Activated CD4-positive, alpha-beta memory T cell treated with anti-CD3 and anti-CD28 coated beads for 36 hours (primary cell): Measurements from ENCODE around the gene PARP3. TPM values are rescaled to one million over a fixed set of nuclear protein-coding genes. Genes with fewer than 3 reads are reported as not detected.

ENCODE experiments used
- CTCF ChIA-PET: fragments of 350-600 bp; sonication (Branson Sonifier 250); formaldehyde crosslinking; loops from one replicate; lab custom pipeline; 2021; ENCODE audit warnings: antibody characterized with exemption, inconsistent platforms; lab: Charles Lee
- POLR2A ChIA-PET: fragments of 350-600 bp; sonication (Branson Sonifier 250); formaldehyde crosslinking; loops from one replicate; lab custom pipeline; 2021; ENCODE audit warnings: antibody characterized with exemption; lab: Charles Lee
- DNase-seq: peaks from one replicate; pipeline ENCODE4 v3.0.0-alpha.2; 2020
- H3K27ac Mint-ChIP-seq: one replicate; pipeline ENCODE4 v1.8.0; 2021; ENCODE audit warnings: mixed read lengths
- H3K27me3 Mint-ChIP-seq: one replicate; pipeline ENCODE4 v1.8.0; 2021; ENCODE audit warnings: mixed read lengths
- H3K36me3 Mint-ChIP-seq: one replicate; pipeline ENCODE4 v1.8.0; 2021; ENCODE audit warnings: mixed read lengths
- H3K4me1 Mint-ChIP-seq: one replicate; pipeline ENCODE4 v1.8.0; 2021; ENCODE audit warnings: low read depth, mixed read lengths
- H3K4me3 Mint-ChIP-seq: one replicate; pipeline ENCODE4 v1.8.0; 2021; ENCODE audit warnings: mild to moderate bottlenecking, mixed read lengths
- H3K9me3 Mint-ChIP-seq: one replicate; pipeline ENCODE4 v1.8.0; 2021; ENCODE audit warnings: mixed read lengths
- intact Hi-C: fragments of 100-400 bp; cut with micrococcal nuclease; formaldehyde crosslinking; loops from one replicate; pipeline ENCODE4 v1.15.1; 2023
- total RNA-seq, 2 experiments: library from RNA; stranded (reverse); gene quantifications; one replicate each; pipeline ENCODE4 v1.2.3, GENCODE V29; 2021

Gene PARP3
- total RNA-seq, 2 experiments from 2014 or later: 12.1 to 13.4 TPM

DNA sequence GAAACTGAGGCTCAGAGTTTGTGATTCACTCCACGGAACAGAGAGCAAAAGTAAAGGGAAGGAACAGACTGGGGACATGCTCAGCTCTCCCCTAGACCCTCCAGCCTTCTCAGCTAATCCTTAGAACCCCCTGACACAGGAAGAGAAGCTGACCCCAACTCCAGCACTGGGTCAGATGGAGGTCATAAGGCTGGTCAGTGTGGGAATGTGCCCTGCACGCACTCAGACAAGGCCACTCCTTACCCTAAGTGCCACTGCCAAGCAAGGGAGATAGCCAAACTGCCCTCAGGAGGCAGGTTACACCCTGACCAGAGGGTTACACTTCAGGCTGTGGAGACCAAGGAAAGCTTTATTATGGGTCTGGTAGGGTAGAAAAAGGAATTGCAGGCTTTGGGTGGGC, 52.4 kb downstream of the PARP3 start:
- CTCF ChIA-PET: interaction anchor here (0.7 to 5.8 kb wide), 6 partner anchors 12 to 129 kb away, joined by 3 to 42 read pairs (median 8); partner anchors contain the start of genes ABHD14B, ACY1, DUSP7 and PARP3
- POLR2A ChIA-PET: interaction anchor here (1.2 to 2.5 kb wide), 6 partner anchors 8 to 160 kb away, joined by 3 to 45 read pairs (median 10); partner anchors contain the start of genes ACY1, PCBP4 and POC1A
- DNase-seq: no peak
- Mint-ChIP-seq H3K4me1 (peaks cover 34% of the 10 kb centered on the region), H3K36me3 (peaks cover 47% of the 10 kb centered on the region), H3K27me3 (no peaks in the 10 kb centered on the region), H3K9me3 (no peaks in the 10 kb centered on the region), H3K4me3 (peak overlapping the region; percentile 98), H3K27ac (peak overlapping the region; percentile 99)
- intact Hi-C loops: loop anchor here (2.0 kb wide), 1 partner anchor 20 kb away; the partner anchor contains the start of genes ABHD14A and ABHD14B

DNA sequence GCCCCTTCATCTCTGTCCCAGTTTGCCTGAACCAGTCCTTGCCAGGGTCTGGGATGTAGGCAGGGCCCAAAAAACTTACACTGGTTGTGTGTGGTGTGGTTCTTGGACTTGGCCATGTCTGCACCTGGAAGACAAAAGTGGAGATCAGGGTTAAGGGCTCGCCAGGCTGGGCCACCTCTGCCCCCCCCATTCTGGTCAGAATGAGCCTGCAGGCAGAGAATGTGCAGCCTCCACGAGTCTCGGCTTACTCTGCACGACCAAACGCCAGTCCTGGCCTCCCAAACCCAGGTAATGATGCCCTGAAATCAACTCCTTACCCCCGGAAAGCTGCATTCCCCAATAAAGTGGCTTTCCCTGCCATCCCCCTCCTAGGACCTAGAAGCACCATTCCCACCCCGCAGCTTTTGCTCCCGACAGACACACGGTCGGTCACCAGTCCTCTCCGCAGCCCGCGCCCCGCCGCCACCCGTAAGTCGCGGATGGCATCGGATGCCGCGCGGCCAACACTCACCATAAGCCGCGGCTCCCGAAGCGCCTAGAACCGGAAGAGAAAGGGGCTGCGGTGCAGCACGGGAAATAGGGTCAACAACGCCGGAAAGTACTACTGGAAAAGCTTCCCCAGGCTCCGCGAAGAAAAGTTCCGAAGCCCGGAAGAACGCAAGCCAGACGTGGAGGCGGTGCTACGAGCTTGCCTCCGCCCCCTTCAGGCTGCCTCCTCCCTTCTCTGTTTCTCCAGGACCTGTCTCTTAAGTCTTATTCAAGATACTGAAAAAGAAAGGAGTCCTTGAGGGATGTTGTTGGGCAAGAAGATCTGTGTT, 53.4 kb downstream of the PARP3 start, which contains the start of gene RPL29:
Gene RPL29, minus strand, starts transcription at position 550 of the 818 bp plus-strand sequence. Its CDS starts 434 bp downstream, at position 116.
- intact Hi-C loops: loop anchor here (1.0 to 5.0 kb wide), 5 partner anchors 12 to 603 kb away; partner anchors contain the start of genes ABHD14A, ABHD14B, ACY1 and PARP3
- Mint-ChIP-seq H3K36me3 (peaks cover 47% of the 10 kb centered on the region), H3K27ac (peak within 1 kb of the TSS; percentile 99)

DNA sequence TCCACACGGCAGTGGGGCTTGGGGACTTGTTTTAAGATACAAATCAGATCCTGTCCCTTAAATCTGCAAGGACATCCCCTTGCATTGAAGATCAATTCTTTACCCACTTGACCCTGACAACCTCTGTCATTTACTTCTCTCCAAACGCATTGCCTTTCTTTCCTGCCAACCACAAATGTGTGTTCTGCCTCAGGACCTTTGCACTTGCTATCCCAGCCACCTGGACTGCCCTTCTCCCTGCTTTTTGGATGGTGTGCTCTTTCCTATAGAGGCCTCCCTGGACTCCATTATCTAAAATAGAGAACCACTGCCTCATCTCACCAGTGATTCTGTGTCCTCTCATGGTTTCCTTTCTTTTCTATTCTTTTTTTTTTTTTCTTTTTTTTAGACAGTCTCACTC, 55.0 kb downstream of the PARP3 start:
- intact Hi-C loops: loop anchor here (5.0 kb wide), 1 partner anchor 605 kb away; the partner anchor contains the start of gene RBM15B
- Mint-ChIP-seq H3K36me3 (peaks cover 37% of the 10 kb centered on the region), H3K4me1 (peaks cover 28% of the 10 kb centered on the region), H3K4me3 (no peak overlapping the region), H3K9me3 (no peaks in the 10 kb centered on the region), H3K27ac (no peak overlapping the region), H3K27me3 (no peaks in the 10 kb centered on the region)
- no peak for DNase-seq
- POLR2A ChIA-PET: no interaction called here
- CTCF ChIA-PET: interaction anchor here (0.8 to 1.6 kb wide), 3 partner anchors 54 to 342 kb away, joined by 3 to 4 read pairs (median 4); no protein-coding TSS in a partner anchor

More for the DNA sequence above, 53.4 kb downstream of the PARP3 start, which contains the start of gene RPL29:
- H3K4me1 Mint-ChIP-seq: peaks cover 34% of the 10 kb centered on the region
- H3K9me3 Mint-ChIP-seq: no peaks in the 10 kb centered on the region
- no peaks in the 10 kb centered on the region for H3K27me3 Mint-ChIP-seq
- POLR2A ChIA-PET: interaction anchor here (0.6 to 2.5 kb wide), 16 partner anchors 9 to 485 kb away, joined by 3 to 45 read pairs (median 6); partner anchors contain the start of genes ABHD14B, ACY1, DUSP7 and PARP3
- CTCF ChIA-PET: interaction anchor here (0.6 to 5.8 kb wide), 7 partner anchors 13 to 159 kb away, joined by 3 to 42 read pairs (median 7); partner anchors contain the start of genes ABHD14B, ACY1, DUSP7 and PARP3
- peak within 1 kb of the TSS; percentile 98 for H3K4me3 Mint-ChIP-seq
- peak; percentile 96 for DNase-seq

DNA sequence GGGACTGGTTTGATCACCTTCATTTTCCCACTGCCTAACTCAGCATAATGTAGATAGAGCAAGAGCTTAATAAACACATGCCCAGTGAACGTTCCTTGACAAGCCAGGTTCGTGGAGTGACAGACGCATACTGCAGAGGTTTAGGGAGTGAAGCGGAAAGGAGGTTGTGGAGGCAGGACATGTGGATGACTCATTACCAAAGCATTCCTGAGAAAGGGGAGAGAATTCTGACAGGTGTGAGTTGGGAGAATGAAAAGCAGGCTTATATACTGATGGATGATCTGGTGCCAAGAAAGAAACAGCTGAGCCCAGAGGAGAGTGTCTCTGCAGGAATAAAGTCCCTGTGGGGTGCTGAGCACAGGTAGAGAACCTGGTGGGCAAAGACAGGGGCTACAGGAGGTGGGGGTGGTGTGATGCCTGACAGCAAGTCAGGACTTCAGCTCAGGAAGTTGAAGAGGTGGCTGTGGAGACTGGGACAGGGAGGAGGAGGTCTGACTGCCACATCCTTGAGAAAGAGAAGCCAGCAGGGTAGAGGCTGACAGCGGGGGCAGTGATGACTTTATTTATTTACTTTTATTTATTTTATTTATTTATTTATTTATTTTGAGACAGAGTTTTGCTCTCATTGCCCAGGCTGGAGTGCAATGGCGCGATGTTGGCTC, 55.9 kb downstream of the PARP3 start:
- no peaks in the 10 kb centered on the region for H3K27me3 Mint-ChIP-seq
- ChIA-PET CTCF (interaction anchor here (0.6 to 1.7 kb wide), 5 partner anchors 55 to 423 kb away, joined by 3 to 8 read pairs (median 4); no protein-coding TSS in a partner anchor), POLR2A (no interaction called here)
- H3K4me1 Mint-ChIP-seq: peaks cover 20% of the 10 kb centered on the region
- DNase-seq: no peak
- H3K4me3 Mint-ChIP-seq: no peak overlapping the region
- H3K36me3 Mint-ChIP-seq: peaks cover 28% of the 10 kb centered on the region
- intact Hi-C loops: loop anchor here (5.0 kb wide), 1 partner anchor 606 kb away; the partner anchor contains the start of gene RBM15B
- H3K9me3 Mint-ChIP-seq: no peaks in the 10 kb centered on the region
- no peak overlapping the region for H3K27ac Mint-ChIP-seq

Other genes with a start within 250 kb of the PARP3 start
- under 1 TPM; 0.22 to 0.29 TPM for gene GRM2, start 235.3 kb upstream of the PARP3 start, total RNA-seq
- not detected for gene IQCF6, start 163.1 kb upstream of the PARP3 start, total RNA-seq
- not detected for gene IQCF2, start 80.7 kb upstream of the PARP3 start, total RNA-seq
- not detected for gene IQCF5, start 66.8 kb upstream of the PARP3 start, total RNA-seq
- gene IQCF1, start 39.0 kb upstream of the PARP3 start, total RNA-seq: not detected
- 10 to 100 TPM; 32.3 to 35.4 TPM for gene RRP9, start 459 bp upstream of the PARP3 start, total RNA-seq
- not detected for gene GPR62, start 13.0 kb downstream of the PARP3 start, total RNA-seq
- 10 to 100 TPM; 17.3 to 19.3 TPM for gene PCBP4, start 25.1 kb downstream of the PARP3 start, total RNA-seq
- 10 to 100 TPM; 71.0 to 71.4 TPM for gene ABHD14B, start 31.7 kb downstream of the PARP3 start, total RNA-seq
- 1 to 10 TPM; 7.9 to 8.6 TPM for gene ABHD14A, start 32.7 kb downstream of the PARP3 start, total RNA-seq
- 10 to 100 TPM; 53.1 to 59.2 TPM for gene ACY1, start 41.2 kb downstream of the PARP3 start, total RNA-seq
- gene RPL29, start 53.5 kb downstream of the PARP3 start, total RNA-seq: 1,000 to 10,000 TPM; 1,502 to 1,507 TPM
- gene DUSP7, start 114.2 kb downstream of the PARP3 start, total RNA-seq: 10 to 100 TPM; 14.1 to 14.5 TPM
- 10 to 100 TPM; 28.5 to 30.5 TPM for gene POC1A, start 212.1 kb downstream of the PARP3 start, total RNA-seq